CD4-positive, alpha-beta T cell treated with Interleukin-15 for 4 hours (primary cell): ENCODE results near the gene CPTP.
"Not testable (repeated sequence)": the region's sequence is repeated elsewhere in the genome, so short reads cannot be mapped to it uniquely, and the experiment has no call there.

Experiments used
- DNase-seq: peaks from one replicate; pipeline ENCODE4 v3.0.0-alpha.2; 2020; ENCODE audit warnings: low spot score

CPTP gene

GRCh38 chr1:1307261-1307922 is 17.2 kb upstream of the CPTP start:
- no peak for DNase-seq

GRCh38 chr1:1307923-1308755 is 16.5 kb upstream of the CPTP start, which contains the start of the genes ACAP3 and PUSL1:
Gene ACAP3 (minus strand): TSS chr1:1307930. CDS start chr1:1307815, 115 bp downstream.
Gene PUSL1 (plus strand): TSS chr1:1308597. CDS start chr1:1308644, 47 bp downstream.
- DNase-seq: peak; percentile 88

DNA sequence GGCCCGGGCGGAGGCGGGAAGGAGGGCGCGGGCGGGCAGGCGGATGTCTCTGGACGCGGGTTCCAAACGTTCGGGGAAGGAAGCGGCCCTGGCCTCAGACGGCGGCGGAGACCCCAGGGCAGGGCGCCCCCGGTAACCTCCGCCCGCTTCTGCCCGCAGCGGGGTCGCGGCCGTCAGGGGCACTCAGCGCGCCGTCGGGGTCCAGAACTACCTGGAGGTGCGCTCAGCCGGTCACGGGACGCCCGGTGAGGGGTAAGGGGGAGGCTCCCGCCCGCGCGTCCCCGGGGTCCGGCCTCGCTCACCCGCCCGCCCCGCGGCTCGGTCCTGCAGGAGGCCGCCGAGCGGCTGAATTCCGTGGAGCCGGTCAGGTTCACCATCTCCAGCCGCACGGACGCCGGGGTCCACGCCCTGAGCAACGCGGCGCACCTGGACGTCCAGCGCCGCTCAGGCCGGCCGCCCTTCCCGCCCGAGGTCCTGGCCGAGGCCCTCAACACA is 15.8 kb upstream of the CPTP start:
- DNase-seq: no peak

DNA sequence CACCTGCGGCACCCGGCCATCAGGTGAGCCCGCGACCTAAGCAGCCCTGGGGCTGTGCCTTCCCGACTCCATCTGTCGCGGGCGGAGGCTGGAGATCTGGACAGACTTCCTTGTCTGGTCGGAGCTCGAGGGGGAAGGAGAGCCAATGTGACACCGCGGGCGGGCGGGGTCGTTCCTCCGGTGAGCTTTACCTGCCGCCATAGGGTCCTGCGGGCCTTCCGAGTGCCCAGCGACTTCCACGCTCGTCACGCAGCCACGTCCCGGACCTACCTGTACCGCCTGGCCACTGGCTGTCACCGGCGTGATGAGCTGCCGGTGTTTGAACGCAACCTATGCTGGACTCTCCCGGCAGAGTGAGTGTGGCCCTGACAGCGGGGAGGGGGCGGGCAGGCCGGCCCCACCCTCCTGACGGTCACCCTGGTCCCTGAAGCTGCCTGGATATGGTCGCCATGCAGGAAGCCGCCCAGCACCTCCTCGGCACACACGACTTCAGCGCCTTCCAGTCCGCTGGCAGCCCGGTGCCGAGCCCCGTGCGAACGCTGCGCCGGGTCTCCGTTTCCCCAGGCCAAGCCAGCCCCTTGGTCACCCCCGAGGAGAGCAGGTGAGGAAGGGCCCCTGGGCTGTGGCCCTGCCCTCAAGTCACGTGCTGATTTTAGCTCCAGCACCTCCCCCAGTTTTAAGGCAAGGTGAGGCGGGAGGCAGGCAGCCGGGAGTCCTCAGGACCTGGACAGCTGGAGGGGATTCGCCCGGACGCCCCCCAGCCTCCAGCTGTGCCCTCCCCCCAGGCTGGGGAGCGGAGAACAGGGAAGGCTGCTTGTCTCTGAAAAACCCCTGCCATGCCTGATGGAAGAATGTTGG is 15.1 kb upstream of the CPTP start:
- DNase-seq: no peak

GRCh38 chr1:1310109-1310385 is 14.6 kb upstream of the CPTP start:
- no peak for DNase-seq

DNA sequence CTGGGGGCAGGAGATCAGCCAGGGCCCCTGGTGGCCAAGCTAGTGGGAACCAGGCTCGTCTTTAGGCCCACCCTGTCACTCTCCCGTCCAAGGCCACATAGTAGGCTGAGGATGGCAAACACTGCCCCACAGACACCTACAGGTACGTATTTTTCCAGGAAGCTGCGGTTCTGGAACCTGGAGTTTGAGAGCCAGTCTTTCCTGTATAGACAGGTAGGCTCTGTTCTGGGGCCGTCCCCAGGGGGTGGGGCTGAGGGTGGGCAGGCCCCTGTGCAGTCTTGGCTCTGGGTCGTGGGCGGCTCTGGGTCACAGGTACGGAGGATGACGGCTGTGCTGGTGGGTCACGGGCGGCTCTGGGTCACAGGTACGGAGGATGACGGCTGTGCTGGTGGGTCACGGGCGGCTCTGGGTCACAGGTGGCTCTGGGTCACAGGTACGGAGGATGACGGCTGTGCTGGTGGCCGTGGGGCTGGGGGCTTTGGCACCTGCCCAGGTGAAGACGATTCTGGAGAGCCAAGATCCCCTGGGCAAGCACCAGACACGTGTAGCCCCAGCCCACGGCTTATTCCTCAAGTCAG is 14.0 kb upstream of the CPTP start:
- DNase-seq: no peak

DNA sequence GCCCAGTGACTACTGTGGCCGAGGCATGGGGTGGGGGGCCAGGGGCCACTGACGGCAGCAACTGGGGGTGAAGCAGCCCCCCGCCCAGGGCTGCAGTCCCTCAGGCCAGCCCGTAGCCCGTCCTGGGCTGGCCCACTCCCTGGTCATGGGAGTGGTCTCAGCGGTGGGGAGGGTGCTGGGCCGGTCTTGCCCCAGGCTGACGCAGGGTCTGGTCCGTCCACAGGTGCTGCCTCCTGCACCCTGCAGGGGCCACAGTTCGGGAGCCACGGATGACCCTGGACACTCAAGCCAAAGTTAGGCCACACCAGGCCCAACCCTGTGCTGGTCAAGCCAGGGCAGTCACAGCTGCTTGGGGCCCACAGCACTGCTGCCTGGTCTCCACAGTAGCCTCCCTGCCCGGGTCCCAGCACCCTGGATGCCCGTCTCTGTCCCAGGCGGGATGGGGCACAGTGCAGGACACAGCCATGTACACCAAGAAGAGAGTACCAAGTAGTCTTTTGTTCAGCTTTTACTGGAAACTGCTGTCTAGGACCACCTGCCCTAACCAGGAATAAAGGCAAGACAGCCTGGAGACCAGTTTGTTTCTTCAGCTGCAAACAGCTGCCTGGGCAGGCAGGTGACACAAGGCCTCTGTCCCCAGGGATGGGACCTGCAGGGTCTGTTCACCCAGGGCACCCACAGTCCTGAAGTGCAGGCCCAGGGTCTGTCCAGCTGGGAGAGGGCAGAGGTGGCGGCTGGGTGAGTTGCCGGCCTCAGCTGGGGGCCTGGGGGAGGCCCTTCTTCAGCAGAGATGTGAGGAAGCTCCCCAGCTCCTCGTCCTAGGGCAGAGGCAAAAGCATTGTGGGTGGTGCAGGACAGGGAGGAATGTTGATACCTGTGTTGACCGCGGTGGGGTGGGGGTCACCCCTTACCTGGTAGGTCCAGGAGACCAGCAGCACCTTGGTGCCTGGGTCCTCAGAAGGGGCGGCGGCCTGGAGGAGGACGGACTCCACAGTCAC is 13.2 kb upstream of the CPTP start:
- no peak for DNase-seq

- no peak for DNase-seq
These were observed 11.9 kb upstream of the CPTP start for GRCh38 chr1:1312450-1313314.

DNA sequence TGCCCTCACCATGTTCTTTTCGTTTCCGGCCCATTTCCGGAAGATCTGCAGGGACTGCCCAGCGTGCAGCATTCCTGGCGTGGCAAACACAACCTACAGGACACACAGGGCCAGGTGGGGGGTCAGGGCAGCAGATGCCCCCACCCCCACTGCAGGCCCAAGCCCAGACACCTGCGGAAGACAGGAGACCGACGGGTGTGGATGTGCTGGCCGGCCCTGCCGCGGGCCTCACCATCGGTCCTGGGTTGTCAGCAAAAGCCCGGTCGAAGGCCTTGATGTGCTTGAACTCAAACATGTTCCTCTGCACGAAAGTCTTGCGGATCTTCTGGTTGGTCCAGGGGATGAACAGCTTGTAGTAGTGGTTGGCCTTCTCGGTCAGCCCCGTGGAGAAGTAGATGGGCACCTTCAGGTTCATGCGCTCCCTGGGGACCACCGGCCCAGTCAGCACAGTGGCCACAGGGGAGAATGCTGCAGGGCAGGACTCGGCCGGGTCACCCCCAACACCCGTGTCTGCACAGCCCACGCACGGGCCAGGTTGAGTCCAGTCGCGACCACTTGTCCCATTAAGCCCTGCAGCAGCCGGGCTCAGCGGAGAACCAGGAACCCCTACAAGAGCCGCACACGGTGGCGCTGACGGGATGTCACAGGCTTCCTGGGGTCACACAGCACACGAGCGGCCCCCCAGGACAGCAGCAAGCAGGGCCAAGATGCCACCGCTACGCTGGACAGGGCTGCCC is 10.9 kb upstream of the CPTP start:
- no peak for DNase-seq

DNA sequence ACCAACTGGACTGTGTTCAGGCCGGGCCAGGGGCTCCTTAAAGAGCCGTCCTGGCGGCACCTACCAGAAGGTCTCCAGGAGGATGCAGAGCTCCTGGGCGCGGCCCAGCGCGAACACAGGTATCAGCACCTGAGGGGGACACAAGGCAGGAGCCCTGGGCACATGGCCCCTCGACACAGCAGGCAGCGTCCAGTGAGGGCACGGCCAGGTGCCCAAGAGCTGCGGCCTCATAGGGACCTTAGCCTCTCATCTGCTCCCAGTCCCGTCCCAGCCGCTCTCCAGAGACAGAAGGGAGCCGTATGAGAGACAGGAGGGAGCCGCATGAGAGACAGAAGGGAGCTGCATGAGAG is 10.4 kb upstream of the CPTP start:
- DNase-seq: no peak

DNA sequence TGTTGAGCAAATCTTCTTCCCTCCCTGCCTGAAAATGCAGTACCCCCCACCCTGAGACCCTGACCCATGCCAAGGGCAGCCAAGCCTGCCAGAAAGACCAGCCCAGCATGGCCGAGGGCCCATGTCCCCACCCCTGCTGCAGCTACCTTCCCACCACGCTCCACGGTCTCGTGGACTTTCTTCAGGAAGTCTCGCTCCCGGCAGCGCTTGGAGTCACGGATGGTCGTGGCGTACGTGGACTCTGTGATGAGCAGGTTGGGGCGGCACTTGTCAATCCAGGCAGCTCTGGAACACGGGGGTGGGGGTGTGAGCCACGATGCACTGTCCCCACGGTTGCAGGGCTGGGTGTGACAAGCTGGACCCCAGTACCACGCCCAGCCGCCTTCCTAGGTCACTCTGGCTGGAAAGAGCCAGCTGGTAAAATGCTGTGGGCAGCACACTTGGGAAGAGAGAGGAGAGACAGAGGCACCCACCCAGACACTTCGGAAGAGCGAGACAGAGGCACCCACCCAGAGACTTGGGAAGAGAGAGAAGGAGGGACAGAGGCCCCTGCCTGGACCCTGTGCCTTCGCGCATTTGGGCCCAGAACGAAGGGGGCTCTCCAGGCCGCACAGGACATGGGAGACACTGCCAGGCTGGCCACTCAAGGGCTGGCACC is 9.8 kb upstream of the CPTP start:
- DNase-seq: no peak

DNA sequence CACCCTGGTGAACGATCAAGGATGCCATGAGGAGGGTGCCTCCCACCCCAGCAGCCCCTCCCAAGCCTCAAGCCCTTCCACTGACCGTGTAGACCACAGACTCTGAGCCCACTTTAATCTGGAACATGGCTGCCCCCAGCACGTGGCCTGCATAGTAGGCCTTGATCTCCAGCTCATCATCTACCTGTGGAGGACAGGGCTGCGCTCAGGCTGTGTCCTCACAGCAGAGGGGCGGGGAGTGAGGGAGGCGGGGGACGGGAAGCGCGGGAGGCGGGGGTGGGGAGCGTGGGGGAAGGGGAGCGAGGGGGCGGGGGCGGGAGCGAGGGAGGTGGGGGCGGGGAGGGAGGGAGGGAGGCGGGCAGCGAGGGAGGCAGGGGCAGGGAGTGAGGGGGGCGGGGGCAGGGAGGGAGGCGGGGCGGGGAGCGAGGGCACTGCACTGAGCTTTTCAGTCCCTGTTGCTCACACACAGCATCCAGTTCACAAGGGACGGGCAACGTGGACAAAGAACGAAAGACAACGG is 9.1 kb upstream of the CPTP start:
- DNase-seq: no peak

GRCh38 chr1:1316199-1316598 is 8.4 kb upstream of the CPTP start:
- DNase-seq: not testable (repeated sequence)

DNA sequence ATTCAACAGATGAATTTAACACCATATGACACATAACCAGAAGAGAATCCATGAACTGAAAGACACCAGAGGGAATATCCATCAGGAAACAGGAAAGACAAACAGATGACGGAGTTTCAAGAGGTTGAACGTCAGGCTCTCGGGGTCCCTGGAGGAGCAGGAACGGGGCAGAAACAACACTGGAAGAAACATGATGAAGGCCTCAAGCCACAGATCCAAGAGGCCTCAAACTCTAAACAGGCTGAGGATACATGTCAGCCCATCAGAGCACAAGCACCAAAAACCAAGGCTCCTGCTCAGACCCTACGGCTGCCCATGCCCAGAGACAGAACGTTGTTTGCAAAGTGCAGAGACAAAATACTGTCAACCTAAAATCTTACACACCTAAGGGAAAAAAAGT is 7.2 kb upstream of the CPTP start:
- DNase-seq: no peak

- no peak for DNase-seq
These were observed 6.4 kb upstream of the CPTP start for GRCh38 chr1:1318131-1318652.

- no peak for DNase-seq
These were observed 5.6 kb upstream of the CPTP start for GRCh38 chr1:1318777-1319645.

DNA sequence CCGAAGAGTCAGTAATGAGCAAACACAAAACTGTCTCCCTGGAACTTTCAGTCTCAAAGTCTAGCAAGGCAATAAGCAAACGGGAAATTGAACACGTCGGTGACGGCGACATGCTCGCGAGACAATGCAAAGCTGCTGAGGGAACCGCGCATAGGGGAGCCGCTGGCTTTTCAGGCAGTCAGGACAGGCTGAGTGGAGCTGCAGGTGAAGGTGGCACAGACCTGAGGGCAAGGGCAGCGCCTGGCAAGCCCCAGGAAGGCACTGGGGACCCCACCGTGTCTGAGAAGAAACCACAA is 5.0 kb upstream of the CPTP start:
- no peak for DNase-seq
